Measurements from ENCODE around the gene RBBP6.
"Not testable (repeated sequence)": the region's sequence is repeated elsewhere in the genome, so short reads cannot be mapped to it uniquely, and the experiment has no call there.

RBBP6 gene

GRCh38 chr16:24539295-24539849 lies at the start of gene RBBP6:
TSS of gene RBBP6 (plus strand) at chr16:24539566. CDS start at chr16:24540627, 1,061 bp downstream.
- DNase-seq: peak; percentile 97

GRCh38 chr16:24490866-24491265 lies 48.5 kb upstream of the RBBP6 start:
- no peak for DNase-seq

GRCh38 chr16:24491731-24492130 lies 47.6 kb upstream of the RBBP6 start:
- no peak for DNase-seq

- DNase-seq: no peak
These were observed 45.5 kb upstream of the RBBP6 start for GRCh38 chr16:24493821-24494220.

GRCh38 chr16:24495207-24495606 lies 44.2 kb upstream of the RBBP6 start:
- DNase-seq: not testable (repeated sequence)

- DNase-seq: no peak
These were observed 41.9 kb upstream of the RBBP6 start for GRCh38 chr16:24497440-24497839.

- DNase-seq: no peak
These were observed 40.1 kb upstream of the RBBP6 start for GRCh38 chr16:24499193-24499814.

GRCh38 chr16:24504472-24505345 lies 34.7 kb upstream of the RBBP6 start:
- peak; percentile 80 for DNase-seq

GRCh38 chr16:24505959-24506358 lies 33.4 kb upstream of the RBBP6 start:
- DNase-seq: no peak

GRCh38 chr16:24507959-24508480 lies 31.3 kb upstream of the RBBP6 start:
- DNase-seq: no peak

- DNase-seq: no peak
These were observed 30.8 kb upstream of the RBBP6 start for GRCh38 chr16:24508614-24509013.

GRCh38 chr16:24509536-24509935 lies 29.8 kb upstream of the RBBP6 start:
- no peak for DNase-seq

GRCh38 chr16:24511174-24511573 lies 28.2 kb upstream of the RBBP6 start:
- DNase-seq: no peak

- DNase-seq: no peak
These were observed 27.6 kb upstream of the RBBP6 start for GRCh38 chr16:24511792-24512191.

- DNase-seq: no peak
These were observed 25.3 kb upstream of the RBBP6 start for GRCh38 chr16:24514096-24514495.

GRCh38 chr16:24515186-24515585 lies 24.2 kb upstream of the RBBP6 start:
- no peak for DNase-seq

GRCh38 chr16:24516900-24517669 lies 22.3 kb upstream of the RBBP6 start:
- peak; percentile 88 for DNase-seq

GRCh38 chr16:24518498-24518897 lies 20.9 kb upstream of the RBBP6 start:
- DNase-seq: no peak

GRCh38 chr16:24520983-24521382 lies 18.4 kb upstream of the RBBP6 start:
- no peak for DNase-seq

GRCh38 chr16:24522751-24523150 lies 16.6 kb upstream of the RBBP6 start:
- no peak for DNase-seq

- no peak for DNase-seq
These were observed 15.8 kb upstream of the RBBP6 start for GRCh38 chr16:24523569-24523968.

- no peak for DNase-seq
These were observed 14.3 kb upstream of the RBBP6 start for GRCh38 chr16:24524855-24525677.
